K562 (cell line): Measurements from ENCODE around the gene RNF135. TPM values are rescaled to one million over a fixed set of nuclear protein-coding genes. Genes with fewer than 3 reads are reported as not detected.

ENCODE experiments used
- ATAC-seq: fragments of 200-7000 bp; cut with Tn5 transposase; 3 replicates; pipeline ENCODE4 v1.9.1; 2020; ENCODE audit warnings: moderate library complexity
- BruUV-seq: library from RNA; stranded (reverse); fragments of 400-500 nt; replicated peaks from 2 replicates; lab custom pipeline; 2021; lab: Mats Ljungman, UMichigan
- CTCF ChIA-PET: fragments of 300-600 bp; formaldehyde crosslinking; extraction: SDS; loops from one replicate; lab custom pipeline; 2021; ENCODE audit warnings: low intra/inter-chr PET ratio; lab: Yijun Ruan, JAX
- POLR2A ChIA-PET: fragments of 300-600, 350-650 bp; sonication (Branson Sonifier 250); formaldehyde crosslinking; extraction: SDS; loops from one replicate; lab custom pipeline; 2021; ENCODE audit warnings: antibody characterized with exemption, inconsistent platforms; lab: Yijun Ruan, JAX
- DNase-seq, 4 experiments: peaks; one replicate each; pipeline versions ENCODE4 v3.0.0 to v3.0.0-alpha.2; 2011 to 2018; ENCODE audit warnings: low spot score in 3 of 4, mixed read lengths in 3 of 4; ENCODE audit errors: extremely low read depth in 1 of 4
- FAIRE-seq: peaks from 2 replicates; lab custom pipeline; 2011; peaks lifted over from hg19 to GRCh38; lab: Jason Lieb, UNC
- H2AFZ ChIP-seq: 2 replicates; pipeline ENCODE4 v1.6.0; 2011; ENCODE audit warnings: low read depth, low read length, control low read depth, inconsistent platforms
- H3K27ac ChIP-seq: fragments of 200-600 bp; 3 replicates; pipeline ENCODE4 v1.8.0; 2011; ENCODE audit warnings: low read depth, mild to moderate bottlenecking, control low read depth, inconsistent platforms, low read length, moderate library complexity, mixed read lengths; ENCODE audit errors: extremely low read depth
- H3K27me3 ChIP-seq, 2 experiments: fragments of 300-600 bp in 1 of 2; 2 replicates in 1 of 2; 3 replicates in 1 of 2; pipeline versions ENCODE4 v1.6.0 to v1.8.0; 2011; ENCODE audit warnings: inconsistent platforms in 2 of 2, low read length in 2 of 2, mild to moderate bottlenecking in 1 of 2, mixed read lengths in 1 of 2, moderate library complexity in 1 of 2; ENCODE audit not compliant: control insufficient read depth in 2 of 2, insufficient read depth in 2 of 2
- H3K36me3 ChIP-seq: fragments of 300-600 bp; 3 replicates; pipeline ENCODE4 v1.8.0; 2011; ENCODE audit warnings: mild to moderate bottlenecking, low read length, inconsistent platforms; ENCODE audit not compliant: control insufficient read depth, insufficient read depth
- H3K4me1 ChIP-seq, 2 experiments: fragments of 200-600 bp in 1 of 2; replicated peaks in 1 of 2; 2 replicates in 1 of 2; 3 replicates in 1 of 2; pipeline versions ENCODE4 v1.5.1 to v1.8.0; 2011; ENCODE audit warnings: inconsistent platforms in 2 of 2, low read length in 2 of 2, mild to moderate bottlenecking in 1 of 2, mixed read lengths in 1 of 2, moderate library complexity in 1 of 2; ENCODE audit not compliant: control insufficient read depth in 2 of 2, insufficient read depth in 2 of 2
- H3K4me2 ChIP-seq: 2 replicates; pipeline ENCODE4 v1.6.1; 2011; ENCODE audit warnings: low read length, control low read depth, inconsistent platforms, mixed read lengths; ENCODE audit not compliant: insufficient read depth
- H3K4me3 ChIP-seq: fragments of 200-600 bp; sonication (generic), shearing (Covaris generic); 2 replicates; pipeline ENCODE4 v1.5.1; 2016; ENCODE audit warnings: control low read depth, inconsistent platforms
- H3K79me2 ChIP-seq: fragments of 200-600 bp; 3 replicates; pipeline ENCODE4 v1.8.0; 2011; ENCODE audit warnings: low read length, inconsistent platforms; ENCODE audit not compliant: control insufficient read depth, insufficient read depth
- H3K9ac ChIP-seq, 2 experiments: 2 replicates each; pipeline versions ENCODE4 v1.6.0 to v1.6.1; 2011; ENCODE audit warnings: low read depth in 2 of 2, low read length in 2 of 2, control low read depth in 1 of 2, inconsistent platforms in 1 of 2, mild to moderate bottlenecking in 1 of 2, mixed read lengths in 1 of 2; ENCODE audit not compliant: insufficient read depth in 1 of 2
- H3K9me1 ChIP-seq: one replicate; pipeline ENCODE4 v1.6.0; 2011; ENCODE audit warnings: inconsistent platforms, mild to moderate bottlenecking, low read length, moderate library complexity; ENCODE audit not compliant: control insufficient read depth, insufficient read depth
- H3K9me3 ChIP-seq: replicated peaks from 2 replicates; pipeline ENCODE4 v1.5.1; 2011; ENCODE audit warnings: low read depth, low read length, inconsistent platforms; ENCODE audit not compliant: control insufficient read depth, insufficient read depth
- H4K20me1 ChIP-seq: replicated peaks from 2 replicates; pipeline ENCODE4 v1.6.1; 2011; ENCODE audit warnings: low read length, inconsistent platforms, mixed read lengths; ENCODE audit not compliant: control insufficient read depth, insufficient read depth
- ERF ChIP-seq: fragments of 450-650 bp; formaldehyde crosslinking; IDR thresholded peaks from 2 replicates; pipeline ENCODE4 v1.4.0; 2020; ENCODE audit warnings: mild to moderate bottlenecking, mixed read lengths
- HDAC1 ChIP-seq, 2 experiments: fragments of 450-650 bp; IDR thresholded peaks; 2 replicates each; pipeline ENCODE4 v1.6.1; 2016 to 2017; ENCODE audit warnings: inconsistent platforms in 1 of 2, mild to moderate bottlenecking in 1 of 2, moderate library complexity in 1 of 2
- KLF13 ChIP-seq: fragments of 450-650 bp; IDR thresholded peaks from 2 replicates; pipeline ENCODE4 v1.6.1; 2016; ENCODE audit warnings: missing genetic modification characterization, low read depth, mild to moderate bottlenecking, missing compliant biosample characterization, moderate library complexity, borderline replicate concordance
- LCOR ChIP-seq: sonication (generic); formaldehyde crosslinking; IDR thresholded peaks from 2 replicates; pipeline ENCODE4 v1.8.0; 2022; ENCODE audit warnings: mild to moderate bottlenecking, missing genetic modification reagents
- MEF2A ChIP-seq: IDR thresholded peaks from 2 replicates; pipeline ENCODE4 v1.6.1; 2011; ENCODE audit warnings: low read depth, mild to moderate bottlenecking, low read length, moderate library complexity; ENCODE audit not compliant: control insufficient read depth
- NCOR1 ChIP-seq: fragments of 450-650 bp; IDR thresholded peaks from 2 replicates; pipeline ENCODE4 v1.6.1; 2016; ENCODE audit warnings: mild to moderate bottlenecking, moderate library complexity
- RAD21 ChIP-seq, 2 experiments: fragments of 250-450 bp in 1 of 2; fragments of 450-650 bp in 1 of 2; sonication (Bioruptor Pico) in 1 of 2; formaldehyde crosslinking in 1 of 2; IDR thresholded peaks in 1 of 2; conservative IDR thresholded peaks in 1 of 2; 2 replicates each; pipeline versions ENCODE4 v1.4.0 to v1.8.0; 2020 to 2022; ENCODE audit warnings: mild to moderate bottlenecking in 2 of 2, moderate library complexity in 1 of 2
- RBM25 ChIP-seq: fragments of 200-400 bp; formaldehyde crosslinking; IDR thresholded peaks from 2 replicates; pipeline ENCODE4 v1.6.1; 2018; ENCODE audit warnings: low read length, low read depth, moderate library complexity; ENCODE audit not compliant: severe bottlenecking
- RHOXF2B ChIP-seq: fragments of 250-450 bp; sonication (Bioruptor Pico); conservative IDR thresholded peaks from 2 replicates; pipeline ENCODE4 v1.5.1; 2021
- ZNF436 ChIP-seq: fragments of 250-450, 450-650 bp; sonication (Bioruptor Pico); formaldehyde crosslinking; IDR thresholded peaks from 2 replicates; pipeline ENCODE4 v1.7.0; 2020; ENCODE audit warnings: mild to moderate bottlenecking
- WGBS: fragments of 100-300 bp; shearing (Covaris generic); methylation state at CpG from one replicate; pipeline ENCODE4 v1.1.6; 2016; ENCODE audit warnings: low coverage, mixed read lengths; ENCODE audit not compliant: insufficient coverage; ENCODE audit errors: missing lambda C conversion rate; 5-methylcytosine and 5-hydroxymethylcytosine counted together
- in situ Hi-C: fragments of 300-500 bp; cut with MboI; formaldehyde crosslinking; loops from 4 replicates; pipeline ENCODE4 v1.15.0; 2018; ENCODE audit warnings: inconsistent platforms, mixed read lengths
- intact Hi-C: fragments of 100-400 bp; cut with micrococcal nuclease; formaldehyde crosslinking; loops from 2 replicates; pipeline ENCODE4 v1.14.2; 2022
- polyA plus RNA-seq, 8 experiments: library from polyadenylated mRNA; depleted of rRNA in 4 of 8; stranded (reverse) in 5 of 8; unstranded in 3 of 8; fragments of >200 nt; fragmentation: Nextera tagmentation in 2 of 8; fragmentation: Illumina TruSeq in 1 of 8; extraction: Ambion mirVana in 2 of 8; extraction: Trizol in 1 of 8; gene quantifications; 2 replicates each; pipeline versions ENCODE4 v1.2.1 to v1.2.3, GENCODE V29; 2011 to 2014; ENCODE audit warnings: inconsistent platforms in 1 of 8, missing spikeins in 1 of 8
- total RNA-seq, 7 experiments: library from RNA; depleted of rRNA in 6 of 7; stranded (reverse); fragments of >200 nt in 6 of 7; fragmentation: Illumina TruSeq in 2 of 7; extraction: Trizol in 2 of 7; gene quantifications; 2 replicates each; pipeline versions ENCODE4 v1.2.1 to v1.2.3, GENCODE V29; 2011 to 2021; ENCODE audit warnings: low replicate concordance in 1 of 7
- TF ChIP-seq, protein P1 (sequence below): fragments of 450-650 bp; IDR thresholded peaks from 2 replicates; pipeline ENCODE4 v1.6.1; 2017; ENCODE audit warnings: antibody characterized with exemption, mild to moderate bottlenecking
- TF ChIP-seq, protein P2 (sequence below): fragments of 450-650 bp; formaldehyde crosslinking; IDR thresholded peaks from 2 replicates; pipeline ENCODE4 v1.4.0; 2020; ENCODE audit warnings: mild to moderate bottlenecking, moderate library complexity
- TF ChIP-seq, protein P3 (sequence below): IDR thresholded peaks from 3 replicates; pipeline ENCODE4 v1.6.1; 2011; ENCODE audit warnings: borderline replicate concordance, mild to moderate bottlenecking; ENCODE audit not compliant: insufficient read length, insufficient read depth

Gene RNF135
- total and polyA plus RNA-seq, 9 of the 15 experiments (the other 6 are each of a cell fraction or from before 2014, with no cell fraction given), result 0.08 TPM; not detected in 8

DNA sequence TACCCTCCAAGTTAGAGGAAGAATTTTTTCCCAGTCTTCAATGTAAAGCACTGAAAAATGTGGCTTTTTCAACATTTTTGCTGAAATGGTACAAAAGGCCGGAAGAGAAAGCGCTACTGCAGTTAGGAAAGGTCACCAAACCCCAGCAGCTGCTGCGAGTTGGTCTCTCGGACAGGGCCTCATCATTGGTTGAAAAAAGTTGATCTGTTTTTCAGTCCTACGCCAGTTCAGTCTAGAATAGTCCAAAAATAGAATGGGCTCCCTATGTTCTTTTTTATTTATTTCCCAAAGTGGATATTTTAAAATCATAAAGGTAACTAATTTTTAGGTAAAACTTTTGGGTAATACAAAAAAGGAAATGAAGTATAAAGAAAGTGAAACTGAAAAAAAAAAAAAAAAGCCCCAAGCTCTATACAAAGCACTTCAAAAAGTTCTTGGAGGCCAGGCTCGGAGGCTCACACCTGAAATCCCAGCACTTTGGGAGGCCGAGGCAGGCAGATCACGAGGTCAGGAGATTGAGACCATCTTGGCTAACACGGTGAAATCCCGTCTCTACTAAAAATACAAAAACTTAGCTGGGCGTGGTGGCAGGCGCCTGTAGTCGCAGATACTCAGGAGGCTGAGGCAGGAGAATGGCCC lies 31.7 kb upstream of the RNF135 start:
- Histone ChIP-seq H3K9me1 (no peaks in the 10 kb centered on the region), H3K9ac (peak overlapping the region in 1 of 2 experiments; percentile 51; a peak in 1 of 4 replicates), H2AFZ (peak overlapping the region; percentile 42), H3K4me1 (no peaks in the 10 kb centered on the region), H3K27ac (no peak overlapping the region), H3K4me2 (peak overlapping the region; percentile 33), H3K9me3 (no peaks in the 10 kb centered on the region), H3K79me2 (no peaks in the 10 kb centered on the region), H3K36me3 (no peaks in the 10 kb centered on the region), H3K27me3 (peaks cover 18% of the 10 kb centered on the region in 2 experiments), H3K4me3 (no peak overlapping the region), H4K20me1 (no peaks in the 10 kb centered on the region)
- ATAC-seq (peak; percentile 66), FAIRE-seq (peak; percentile 52), DNase-seq (no peak)
- POLR2A ChIA-PET, result interaction anchor here (0.9 kb wide), 1 partner anchor 9 kb away, joined by 3 read pairs; no protein-coding TSS in a partner anchor
- CTCF ChIA-PET, result interaction anchor here (0.6 kb wide), 1 partner anchor 329 kb away, joined by 3 read pairs; no protein-coding TSS in a partner anchor
- BruUV-seq, result TSS peak; percentile 50
- WGBS, result 13% methylated on average over 13 of the region's 13 CpGs
- intact Hi-C loops (no loop called here), in situ Hi-C loops (no loop called here)
- TF ChIP-seq NCOR1 (no peak), LCOR (no peak), HDAC1 (IDR thresholded peaks at IDR 0.05) (no peak), MEF2A (peak; percentile 54; the same call in 1 of the 2 replicates), KLF13 (tag) (no peak), RBM25 (no peak), ZNF436 (no peak), ERF (no peak), RAD21 (CRISPR knock-in tag; conservative IDR thresholded peaks at IDR 0.05 in 1 of 2, IDR thresholded peaks at IDR 0.05 in 1 of 2) (no peak), RHOXF2B (CRISPR knock-in tag) (no peak)
- TF ChIP-seq, protein P1, sequence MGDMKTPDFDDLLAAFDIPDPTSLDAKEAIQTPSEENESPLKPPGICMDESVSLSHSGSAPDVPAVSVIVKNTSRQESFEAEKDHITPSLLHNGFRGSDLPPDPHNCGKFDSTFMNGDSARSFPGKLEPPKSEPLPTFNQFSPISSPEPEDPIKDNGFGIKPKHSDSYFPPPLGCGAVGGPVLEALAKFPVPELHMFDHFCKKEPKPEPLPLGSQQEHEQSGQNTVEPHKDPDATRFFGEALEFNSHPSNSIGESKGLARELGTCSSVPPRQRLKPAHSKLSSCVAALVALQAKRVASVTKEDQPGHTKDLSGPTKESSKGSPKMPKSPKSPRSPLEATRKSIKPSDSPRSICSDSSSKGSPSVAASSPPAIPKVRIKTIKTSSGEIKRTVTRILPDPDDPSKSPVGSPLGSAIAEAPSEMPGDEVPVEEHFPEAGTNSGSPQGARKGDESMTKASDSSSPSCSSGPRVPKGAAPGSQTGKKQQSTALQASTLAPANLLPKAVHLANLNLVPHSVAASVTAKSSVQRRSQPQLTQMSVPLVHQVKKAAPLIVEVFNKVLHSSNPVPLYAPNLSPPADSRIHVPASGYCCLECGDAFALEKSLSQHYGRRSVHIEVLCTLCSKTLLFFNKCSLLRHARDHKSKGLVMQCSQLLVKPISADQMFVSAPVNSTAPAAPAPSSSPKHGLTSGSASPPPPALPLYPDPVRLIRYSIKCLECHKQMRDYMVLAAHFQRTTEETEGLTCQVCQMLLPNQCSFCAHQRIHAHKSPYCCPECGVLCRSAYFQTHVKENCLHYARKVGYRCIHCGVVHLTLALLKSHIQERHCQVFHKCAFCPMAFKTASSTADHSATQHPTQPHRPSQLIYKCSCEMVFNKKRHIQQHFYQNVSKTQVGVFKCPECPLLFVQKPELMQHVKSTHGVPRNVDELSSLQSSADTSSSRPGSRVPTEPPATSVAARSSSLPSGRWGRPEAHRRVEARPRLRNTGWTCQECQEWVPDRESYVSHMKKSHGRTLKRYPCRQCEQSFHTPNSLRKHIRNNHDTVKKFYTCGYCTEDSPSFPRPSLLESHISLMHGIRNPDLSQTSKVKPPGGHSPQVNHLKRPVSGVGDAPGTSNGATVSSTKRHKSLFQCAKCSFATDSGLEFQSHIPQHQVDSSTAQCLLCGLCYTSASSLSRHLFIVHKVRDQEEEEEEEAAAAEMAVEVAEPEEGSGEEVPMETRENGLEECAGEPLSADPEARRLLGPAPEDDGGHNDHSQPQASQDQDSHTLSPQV, result no peak
- TF ChIP-seq, protein P2, sequence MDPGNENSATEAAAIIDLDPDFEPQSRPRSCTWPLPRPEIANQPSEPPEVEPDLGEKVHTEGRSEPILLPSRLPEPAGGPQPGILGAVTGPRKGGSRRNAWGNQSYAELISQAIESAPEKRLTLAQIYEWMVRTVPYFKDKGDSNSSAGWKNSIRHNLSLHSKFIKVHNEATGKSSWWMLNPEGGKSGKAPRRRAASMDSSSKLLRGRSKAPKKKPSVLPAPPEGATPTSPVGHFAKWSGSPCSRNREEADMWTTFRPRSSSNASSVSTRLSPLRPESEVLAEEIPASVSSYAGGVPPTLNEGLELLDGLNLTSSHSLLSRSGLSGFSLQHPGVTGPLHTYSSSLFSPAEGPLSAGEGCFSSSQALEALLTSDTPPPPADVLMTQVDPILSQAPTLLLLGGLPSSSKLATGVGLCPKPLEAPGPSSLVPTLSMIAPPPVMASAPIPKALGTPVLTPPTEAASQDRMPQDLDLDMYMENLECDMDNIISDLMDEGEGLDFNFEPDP, result no peak
- TF ChIP-seq, protein P3, sequence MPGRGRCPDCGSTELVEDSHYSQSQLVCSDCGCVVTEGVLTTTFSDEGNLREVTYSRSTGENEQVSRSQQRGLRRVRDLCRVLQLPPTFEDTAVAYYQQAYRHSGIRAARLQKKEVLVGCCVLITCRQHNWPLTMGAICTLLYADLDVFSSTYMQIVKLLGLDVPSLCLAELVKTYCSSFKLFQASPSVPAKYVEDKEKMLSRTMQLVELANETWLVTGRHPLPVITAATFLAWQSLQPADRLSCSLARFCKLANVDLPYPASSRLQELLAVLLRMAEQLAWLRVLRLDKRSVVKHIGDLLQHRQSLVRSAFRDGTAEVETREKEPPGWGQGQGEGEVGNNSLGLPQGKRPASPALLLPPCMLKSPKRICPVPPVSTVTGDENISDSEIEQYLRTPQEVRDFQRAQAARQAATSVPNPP, result no peak
